ENCODE data around the gene QSER1.
"Not testable (repeated sequence)": the region's sequence is repeated elsewhere in the genome, so short reads cannot be mapped to it uniquely, and the experiment has no call there.

Gene QSER1

DNA sequence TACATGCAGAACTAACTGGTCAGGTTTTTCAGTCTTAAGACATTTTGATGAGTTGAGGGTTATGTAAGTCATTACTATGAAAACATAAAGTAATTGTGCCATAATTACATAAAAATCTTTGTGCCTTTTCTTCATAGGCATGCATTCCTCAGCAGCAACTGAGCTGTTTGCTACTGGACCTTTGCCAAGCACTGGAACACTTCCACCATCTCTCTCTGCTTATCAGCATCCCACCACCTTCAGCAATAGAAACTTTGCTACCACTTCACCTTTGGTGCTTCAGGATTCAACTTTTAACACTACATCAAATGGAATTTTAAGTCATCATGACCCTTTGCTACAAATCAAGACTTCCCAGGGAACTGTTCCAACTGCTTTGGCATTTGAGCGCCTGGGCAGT lies 39.0 kb downstream of the QSER1 start:
- in situ Hi-C loops (cut with HindIII; ENCODE audit: low sequenced_read_pairs) = no loop called here

- in situ Hi-C loops (cut with HindIII; ENCODE audit: low sequenced_read_pairs) = no loop called here
These were observed 39.6 kb downstream of the QSER1 start for GRCh38 chr11:32932196-32932595.

GRCh38 chr11:32935462-32936029 lies 42.9 kb downstream of the QSER1 start:
- in situ Hi-C loops (cut with HindIII; ENCODE audit: low sequenced_read_pairs) = no loop called here

- in situ Hi-C loops (cut with HindIII; ENCODE audit: low sequenced_read_pairs) = not testable (repeated sequence)
These were observed 43.6 kb downstream of the QSER1 start for GRCh38 chr11:32936178-32936577.

DNA sequence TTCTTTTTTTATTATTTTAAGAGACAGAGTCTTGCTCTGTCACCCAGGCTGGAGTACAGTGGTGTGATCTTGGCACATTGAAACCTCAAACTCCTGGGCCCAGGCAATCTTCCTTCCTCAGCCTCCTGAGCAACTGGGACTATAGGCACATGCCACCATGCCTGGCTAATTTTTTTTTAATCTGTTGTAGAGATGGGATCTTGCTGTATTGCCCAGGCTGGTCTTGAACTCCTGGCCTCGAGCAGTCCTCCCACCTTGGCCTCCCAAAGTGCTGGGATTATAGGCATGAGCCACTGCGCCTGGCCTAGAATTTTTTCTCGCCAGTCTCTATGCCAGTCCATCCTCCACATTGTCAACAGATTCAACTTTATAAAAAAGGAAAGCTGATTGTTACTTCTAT lies 44.7 kb downstream of the QSER1 start:
- in situ Hi-C loops (cut with HindIII; ENCODE audit: low sequenced_read_pairs) = not testable (repeated sequence)

DNA sequence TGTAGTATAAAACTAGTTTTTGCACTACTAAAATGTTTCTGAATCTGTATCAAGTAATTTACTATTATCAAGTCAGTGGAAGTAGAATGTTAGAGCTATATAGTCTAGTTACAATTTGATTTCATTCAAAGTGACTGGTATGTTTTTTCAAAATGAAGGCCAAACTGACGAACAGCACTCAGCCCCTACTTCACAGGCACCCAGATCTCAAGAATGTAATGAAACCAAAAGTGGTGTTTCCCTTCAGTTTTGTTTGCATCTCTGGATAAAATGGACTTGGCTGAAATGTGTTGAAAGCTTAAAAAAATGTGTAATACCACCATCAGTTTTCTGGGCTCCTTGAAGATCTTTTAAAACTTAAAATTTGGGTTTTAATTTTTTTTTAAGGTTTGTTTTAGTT lies 46.4 kb downstream of the QSER1 start:
- in situ Hi-C loops (cut with HindIII; ENCODE audit: low sequenced_read_pairs) = no loop called here

DNA sequence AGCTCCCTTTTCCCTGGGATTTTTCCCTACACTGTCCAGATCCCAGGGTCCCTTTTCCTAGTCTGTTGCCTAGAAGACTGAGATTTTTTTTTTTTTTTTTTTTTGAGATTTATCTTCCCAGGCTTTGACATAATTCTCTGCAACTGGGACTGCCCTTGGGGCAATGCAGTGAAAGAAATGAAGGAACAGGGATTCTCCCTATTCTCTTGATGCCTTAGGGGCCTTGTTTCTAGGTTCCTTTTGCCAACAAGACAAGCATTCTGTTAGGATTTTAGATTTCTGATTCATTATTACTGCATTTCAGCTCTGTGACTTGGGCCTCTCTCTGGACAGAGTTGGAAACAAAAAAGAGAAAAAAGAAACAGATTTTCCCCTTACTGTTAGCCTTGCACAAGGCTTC lies 47.3 kb downstream of the QSER1 start:
- in situ Hi-C loops (cut with HindIII; ENCODE audit: low sequenced_read_pairs) = no loop called here

- in situ Hi-C loops (cut with HindIII; ENCODE audit: low sequenced_read_pairs) = no loop called here
These were observed 48.3 kb downstream of the QSER1 start for GRCh38 chr11:32940865-32941264.

- in situ Hi-C loops (cut with HindIII; ENCODE audit: low sequenced_read_pairs) = no loop called here
These were observed 55.4 kb downstream of the QSER1 start for GRCh38 chr11:32947978-32948377.

DNA sequence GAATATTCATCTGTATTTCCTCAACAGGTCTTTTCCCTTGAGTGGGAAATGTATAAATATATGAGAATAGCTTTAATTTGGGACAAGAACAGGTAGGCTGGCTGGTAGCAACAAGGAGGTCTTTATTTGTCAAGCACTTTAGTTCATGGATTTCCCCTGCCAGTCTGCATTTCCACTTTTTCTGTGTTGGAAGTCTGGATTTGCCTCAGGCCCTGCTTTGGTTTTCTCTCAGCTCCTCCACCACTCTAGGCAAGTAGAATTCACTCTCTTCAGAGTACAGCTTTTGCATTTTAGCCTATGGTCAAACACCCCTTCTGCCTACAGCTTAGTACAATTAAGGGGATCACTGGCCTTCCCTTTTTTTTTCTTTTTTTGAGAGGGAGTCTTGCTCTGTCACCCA lies 57.1 kb downstream of the QSER1 start:
- in situ Hi-C loops (cut with HindIII; ENCODE audit: low sequenced_read_pairs) = no loop called here

GRCh38 chr11:32952421-32952820 lies 59.8 kb downstream of the QSER1 start:
- in situ Hi-C loops (cut with HindIII; ENCODE audit: low sequenced_read_pairs) = no loop called here

- in situ Hi-C loops (cut with HindIII; ENCODE audit: low sequenced_read_pairs) = no loop called here
These were observed 61.1 kb downstream of the QSER1 start for GRCh38 chr11:32953700-32954099.

DNA sequence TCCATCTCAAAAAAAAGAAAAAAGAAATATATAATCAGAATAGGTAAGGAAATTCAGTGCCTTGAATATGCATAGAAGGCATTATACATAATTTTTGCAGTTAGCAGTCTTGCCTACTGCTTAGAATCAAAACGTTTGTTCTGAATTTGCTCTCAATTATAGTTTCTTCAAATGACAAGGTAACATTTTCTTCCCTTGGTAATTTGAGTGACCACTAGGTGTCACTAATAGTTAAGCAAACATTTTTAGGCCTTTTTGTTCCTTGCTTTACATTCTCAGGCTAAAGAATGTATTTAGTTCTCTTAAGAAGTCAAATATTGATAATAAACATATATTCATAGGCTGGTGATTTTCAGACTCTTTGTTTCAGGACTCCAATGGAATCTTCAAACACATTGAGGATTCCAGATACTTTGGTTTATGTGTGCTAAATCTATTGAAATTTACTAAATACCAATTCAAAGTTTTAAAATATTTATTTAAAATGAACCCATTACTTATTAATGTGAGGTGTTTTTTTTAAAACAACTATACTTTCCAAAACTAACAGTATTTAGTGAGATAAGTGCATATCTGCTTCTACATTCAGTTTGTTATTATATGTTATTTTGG lies 68.0 kb downstream of the QSER1 start:
- in situ Hi-C loops (cut with HindIII; ENCODE audit: low sequenced_read_pairs) = no loop called here

- in situ Hi-C loops (cut with HindIII; ENCODE audit: low sequenced_read_pairs) = no loop called here
These were observed 69.4 kb downstream of the QSER1 start for GRCh38 chr11:32962016-32962415.

GRCh38 chr11:32963721-32964120 lies 71.1 kb downstream of the QSER1 start:
- in situ Hi-C loops (cut with HindIII; ENCODE audit: low sequenced_read_pairs) = no loop called here

- in situ Hi-C loops (cut with HindIII; ENCODE audit: low sequenced_read_pairs) = no loop called here
These were observed 75.9 kb downstream of the QSER1 start for GRCh38 chr11:32968541-32968940.

GRCh38 chr11:32972233-32972632 lies 79.6 kb downstream of the QSER1 start:
- in situ Hi-C loops (cut with HindIII; ENCODE audit: low sequenced_read_pairs) = not testable (repeated sequence)

- in situ Hi-C loops (cut with HindIII; ENCODE audit: low sequenced_read_pairs) = no loop called here
These were observed 80.2 kb downstream of the QSER1 start for GRCh38 chr11:32972781-32973180.

- in situ Hi-C loops (cut with HindIII; ENCODE audit: low sequenced_read_pairs) = no loop called here
These were observed 90.0 kb downstream of the QSER1 start for GRCh38 chr11:32982626-32983025.

GRCh38 chr11:32983506-32983905 lies 90.9 kb downstream of the QSER1 start:
- in situ Hi-C loops (cut with HindIII; ENCODE audit: low sequenced_read_pairs) = no loop called here

- in situ Hi-C loops (cut with HindIII; ENCODE audit: low sequenced_read_pairs) = no loop called here
These were observed 93.0 kb downstream of the QSER1 start for GRCh38 chr11:32985600-32985999.

DNA sequence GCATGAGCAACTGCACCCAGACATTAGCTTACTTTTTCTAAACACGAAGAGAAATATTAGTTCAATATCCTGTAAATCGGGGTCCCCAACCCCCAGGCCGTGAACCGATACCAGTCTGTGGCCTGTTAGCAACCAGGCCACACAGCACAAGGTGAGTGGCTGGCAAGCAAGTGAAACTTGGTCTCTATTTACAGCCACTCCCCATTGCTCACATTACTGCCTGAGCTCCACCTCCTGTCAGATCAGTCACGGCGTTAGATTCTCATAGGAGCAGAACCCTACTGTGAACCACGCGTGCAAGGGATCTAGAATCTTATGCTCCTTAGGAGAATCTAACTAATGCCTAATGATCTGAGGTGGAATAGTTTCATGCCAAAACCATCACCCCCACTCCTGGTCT lies 95.2 kb downstream of the QSER1 start:
- in situ Hi-C loops (cut with HindIII; ENCODE audit: low sequenced_read_pairs) = no loop called here

DNA sequence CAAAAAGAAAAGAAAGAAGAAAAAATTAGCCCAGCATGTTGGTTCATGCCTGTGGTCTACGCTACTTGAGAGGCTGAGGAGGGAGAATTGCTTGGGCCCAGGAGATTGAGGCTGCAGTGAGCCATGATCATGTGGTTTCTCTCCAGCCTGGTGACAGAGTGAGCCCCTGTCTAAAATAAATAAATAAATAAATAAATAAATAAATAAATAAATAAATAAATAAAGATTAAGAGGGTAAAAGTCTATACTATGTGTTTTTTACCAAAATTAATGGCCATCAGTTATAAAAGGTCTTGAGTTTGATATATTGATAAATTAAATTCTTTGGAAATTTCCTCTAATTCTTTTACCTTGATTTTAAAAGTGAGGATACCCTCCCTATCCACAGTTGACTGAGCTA lies 97.9 kb downstream of the QSER1 start:
- in situ Hi-C loops (cut with HindIII; ENCODE audit: low sequenced_read_pairs) = no loop called here

Measured in DLD1 (cell line).